ENCODE data around the gene KIAA1755. TPM values are rescaled to one million over a fixed set of nuclear protein-coding genes. Genes with fewer than 3 reads are reported as not detected.

KIAA1755 gene
- total and polyA plus RNA-seq, 9 of the 15 experiments (the other 6 are each of a cell fraction or from before 2014, with no cell fraction given) = not detected

GRCh38 chr20:38275815-38276550, 15.4 kb upstream of the KIAA1755 start:
- no peaks in the 10 kb centered on the region for H3K9me3 ChIP-seq (replicated peaks; ENCODE audit: control insufficient read depth, insufficient read depth, low read depth, low read length)
- ChIA-PET POLR2A (interaction anchor here (0.6 kb wide), 1 partner anchor 14 kb away, joined by 3 read pairs; no protein-coding TSS in a partner anchor), CTCF (ENCODE audit: low intra/inter-chr PET ratio) (no interaction called here)
- intact Hi-C loops (cut with micrococcal nuclease) = no loop called here
- H3K4me2 ChIP-seq (ENCODE audit: insufficient read depth, low read length) = no peak overlapping the region
- no peaks in the 10 kb centered on the region for H3K79me2 ChIP-seq (ENCODE audit: control insufficient read depth, insufficient read depth, low read length)
- DNase-seq (ENCODE audit: extremely low read depth in 1 of 4, low spot score in 3 of 4) (peak in 1 of 4 experiments; percentile 12), FAIRE-seq (no peak), ATAC-seq (no peak)
- H3K4me3 ChIP-seq = no peak overlapping the region
- H3K36me3 ChIP-seq (ENCODE audit: control insufficient read depth, insufficient read depth, low read length) = no peaks in the 10 kb centered on the region
- H2AFZ ChIP-seq (ENCODE audit: low read depth, low read length) = peak overlapping the region; percentile 51
- 41% methylated on average over 12 of the region's 12 CpGs for WGBS (ENCODE audit: insufficient coverage, low coverage, missing lambda C conversion rate)
- in situ Hi-C loops (cut with MboI) = no loop called here
- H4K20me1 ChIP-seq (replicated peaks; ENCODE audit: control insufficient read depth, insufficient read depth, low read length) = no peaks in the 10 kb centered on the region
- no TSS peak for BruUV-seq (replicated peaks)
- peaks cover 3 to 29% of the 10 kb centered on the region in 2 experiments; a peak in 2 of 5 replicates for H3K27me3 ChIP-seq (ENCODE audit: control insufficient read depth in 2 of 2, insufficient read depth in 2 of 2, low read length in 2 of 2)
- no peak overlapping the region for H3K27ac ChIP-seq (ENCODE audit: extremely low read depth, low read depth, low read length)
- H3K9me1 ChIP-seq (ENCODE audit: control insufficient read depth, insufficient read depth, low read length) = no peaks in the 10 kb centered on the region
- no peak overlapping the region for H3K9ac ChIP-seq (ENCODE audit: insufficient read depth in 1 of 2, low read depth in 2 of 2, low read length in 2 of 2)
- H3K4me1 ChIP-seq (replicated peaks in 1 of 2; ENCODE audit: control insufficient read depth in 2 of 2, insufficient read depth in 2 of 2, low read length in 2 of 2) = no peaks in the 10 kb centered on the region; a peak in 1 of 5 replicates
- no peak for TF ChIP-seq CCNT2 (IDR thresholded peaks at IDR 0.05; ENCODE audit: borderline replicate concordance, extremely low read depth, insufficient read length, low read depth, low read length)
- no peak for TF ChIP-seq COPS2 (conservative IDR thresholded peaks at IDR 0.05)
- no peak for TF ChIP-seq ETV6 (IDR thresholded peaks at IDR 0.05; ENCODE audit: borderline replicate concordance in 1 of 2, low read depth in 2 of 2, low read length in 1 of 2)
- TF ChIP-seq ETV6 (CRISPR knock-in tag; IDR thresholded peaks at IDR 0.05; ENCODE audit: borderline replicate concordance) = no peak
- TF ChIP-seq RUNX1 (IDR thresholded peaks at IDR 0.05; ENCODE audit: low read depth) = no peak
- no peak for TF ChIP-seq DNMT1 (IDR thresholded peaks at IDR 0.05)
- no peak for TF ChIP-seq ZNF311 (CRISPR knock-in tag; IDR thresholded peaks at IDR 0.05)
- no peak for TF ChIP-seq THRAP3 (IDR thresholded peaks at IDR 0.05; ENCODE audit: borderline replicate concordance)
- TF ChIP-seq ZNF41 (CRISPR knock-in tag; conservative IDR thresholded peaks at IDR 0.05) = no peak
- TF ChIP-seq FOSL1 (tag; conservative IDR thresholded peaks at IDR 0.05) = peak; percentile 86
- TF ChIP-seq GABPB1 (CRISPR knock-in tag; IDR thresholded peaks at IDR 0.05) = no peak
- no peak for TF ChIP-seq TAF15 (IDR thresholded peaks at IDR 0.05; ENCODE audit: low read depth, low read length)
- TF ChIP-seq SIX5 (IDR thresholded peaks at IDR 0.05; ENCODE audit: borderline replicate concordance in 1 of 2, insufficient read depth in 1 of 2, low read depth in 1 of 2, low read length in 2 of 2) = no peak
- no peak for TF ChIP-seq ELF1 (tag; IDR thresholded peaks at IDR 0.05)
- no peak for TF ChIP-seq ELF4 (CRISPR knock-in tag; IDR thresholded peaks at IDR 0.05)

Data from K562 (cell line).